HG02943 (cell line): ENCODE measurements around the gene FOXN3.
"Not testable (repeated sequence)": the region's sequence is repeated elsewhere in the genome, so short reads cannot be mapped to it uniquely, and the experiment has no call there.

Experiments used
- ATAC-seq: cut with Tn5 transposase; IDR thresholded peaks from one replicate; pipeline ENCODE4 v1.9.1; 2021; ENCODE audit warnings: mild to moderate bottlenecking, low read depth, moderate library complexity; ENCODE audit not compliant: unreplicated experiment

Gene FOXN3

DNA sequence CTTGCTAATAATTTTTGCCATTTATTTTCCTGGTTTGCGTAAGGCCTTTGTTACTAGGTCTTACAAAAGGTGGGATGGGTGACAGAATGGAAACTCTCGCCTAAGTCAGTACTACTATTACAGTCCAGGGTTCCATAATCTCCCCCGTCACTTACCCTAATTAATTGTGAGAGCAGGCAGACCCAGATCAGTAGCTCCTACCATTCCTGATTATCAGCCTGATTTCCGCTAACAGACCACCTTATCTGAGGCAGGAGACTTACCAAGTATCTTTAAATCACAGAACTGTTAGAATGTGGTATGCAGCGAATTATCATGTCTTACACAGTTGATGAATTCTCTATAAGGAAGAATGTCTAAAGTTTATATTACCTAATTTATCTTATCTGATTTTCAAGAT, 234.7 kb downstream of the FOXN3 start:
- no peak for ATAC-seq

DNA sequence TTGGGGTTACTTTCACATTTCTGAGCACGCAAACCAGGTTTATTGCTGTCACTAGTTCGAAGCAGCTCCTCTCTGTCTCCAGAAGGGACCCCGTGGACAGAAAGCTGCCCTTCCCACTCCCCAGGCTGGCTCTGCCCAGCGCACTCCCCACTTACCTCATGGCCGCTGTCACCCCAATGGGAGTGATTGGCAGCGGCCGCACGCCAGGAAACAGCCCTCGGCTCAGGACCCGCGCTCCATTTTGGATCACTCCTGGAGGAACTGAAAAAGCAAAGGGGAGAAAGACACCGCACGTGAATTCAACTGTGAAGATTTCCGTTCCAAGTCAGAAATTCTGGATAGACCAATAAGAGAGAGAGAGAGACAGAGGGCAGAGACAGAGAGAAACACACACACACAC, 236.5 kb downstream of the FOXN3 start:
- no peak for ATAC-seq

DNA sequence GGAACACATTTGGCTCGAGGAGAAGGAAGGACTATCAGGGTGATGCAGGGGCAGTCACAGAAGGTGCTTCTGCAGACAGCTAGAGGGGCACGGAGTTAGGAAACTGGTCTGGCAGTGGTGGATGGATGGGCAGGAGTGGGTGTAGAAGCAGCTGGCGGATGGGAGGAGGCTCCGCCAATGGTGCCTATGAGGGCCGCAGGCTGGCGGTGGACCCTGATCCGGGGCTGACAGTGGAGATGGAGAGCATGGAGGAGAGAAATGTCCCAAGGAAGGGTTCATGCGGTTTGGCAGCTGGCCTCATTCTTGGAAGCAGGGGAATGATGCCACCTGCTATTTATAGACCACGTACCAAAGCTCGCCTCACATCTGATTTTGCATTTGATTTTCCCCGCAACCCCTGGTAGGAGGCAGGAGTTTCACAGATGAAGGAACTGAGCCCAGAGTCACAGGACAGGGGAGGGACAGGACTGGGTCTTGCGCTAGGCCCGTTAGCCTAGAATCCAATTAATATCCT, 237.1 kb downstream of the FOXN3 start:
- no peak for ATAC-seq

DNA sequence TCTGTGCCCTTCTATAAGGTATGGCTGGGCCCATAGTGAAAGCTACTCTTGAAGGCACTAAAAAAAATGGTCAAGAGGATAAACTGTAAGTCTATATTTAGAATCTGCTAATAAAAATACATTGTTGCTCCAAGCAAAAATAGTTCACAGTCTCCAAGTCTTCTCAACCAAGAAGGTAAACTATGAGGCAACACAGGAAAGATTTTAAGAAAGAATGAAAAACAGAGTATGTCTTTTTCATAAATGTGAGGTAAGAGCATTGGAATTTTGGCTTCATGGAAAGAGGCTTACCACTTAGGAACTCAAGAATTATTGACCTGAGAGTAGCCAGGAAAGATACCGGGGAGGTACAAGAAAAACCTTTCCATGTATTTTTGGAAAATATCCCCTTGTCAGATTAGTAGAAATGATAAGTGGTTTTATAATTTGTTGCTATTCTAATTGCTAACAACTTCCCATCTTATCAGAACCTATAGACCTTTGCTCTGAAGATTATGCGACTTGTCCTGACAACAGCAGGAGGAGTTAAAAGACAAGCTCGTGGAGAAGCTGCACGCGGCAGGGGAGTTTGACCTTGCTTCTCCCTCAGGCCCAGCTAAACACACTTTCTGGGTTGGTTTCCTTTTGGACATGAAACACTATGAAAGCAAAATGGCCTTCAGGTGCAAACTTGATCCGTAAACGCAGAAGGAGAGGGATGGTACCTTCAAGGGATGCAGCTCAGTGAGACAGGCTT, 238.1 kb downstream of the FOXN3 start:
- ATAC-seq = no peak

DNA sequence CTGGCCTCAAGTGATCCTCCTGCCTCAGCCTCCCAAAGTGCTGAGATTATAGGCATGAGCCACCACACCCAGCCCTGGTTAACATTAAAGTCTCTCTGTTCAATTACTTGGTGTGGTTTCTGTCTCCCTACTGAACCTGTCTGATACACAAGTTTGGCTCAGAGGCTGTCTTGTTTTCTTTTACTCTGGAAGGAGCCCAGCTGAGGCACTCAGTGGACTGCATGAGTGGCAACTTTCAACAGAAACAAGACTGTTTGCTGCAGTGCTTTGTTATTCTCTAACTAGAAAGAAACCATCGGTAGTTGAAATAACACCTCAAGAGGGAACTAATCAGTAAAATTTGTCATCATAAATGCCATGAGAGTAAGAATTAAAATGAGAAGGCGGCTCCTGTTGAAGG, 238.7 kb downstream of the FOXN3 start:
- no peak for ATAC-seq

DNA sequence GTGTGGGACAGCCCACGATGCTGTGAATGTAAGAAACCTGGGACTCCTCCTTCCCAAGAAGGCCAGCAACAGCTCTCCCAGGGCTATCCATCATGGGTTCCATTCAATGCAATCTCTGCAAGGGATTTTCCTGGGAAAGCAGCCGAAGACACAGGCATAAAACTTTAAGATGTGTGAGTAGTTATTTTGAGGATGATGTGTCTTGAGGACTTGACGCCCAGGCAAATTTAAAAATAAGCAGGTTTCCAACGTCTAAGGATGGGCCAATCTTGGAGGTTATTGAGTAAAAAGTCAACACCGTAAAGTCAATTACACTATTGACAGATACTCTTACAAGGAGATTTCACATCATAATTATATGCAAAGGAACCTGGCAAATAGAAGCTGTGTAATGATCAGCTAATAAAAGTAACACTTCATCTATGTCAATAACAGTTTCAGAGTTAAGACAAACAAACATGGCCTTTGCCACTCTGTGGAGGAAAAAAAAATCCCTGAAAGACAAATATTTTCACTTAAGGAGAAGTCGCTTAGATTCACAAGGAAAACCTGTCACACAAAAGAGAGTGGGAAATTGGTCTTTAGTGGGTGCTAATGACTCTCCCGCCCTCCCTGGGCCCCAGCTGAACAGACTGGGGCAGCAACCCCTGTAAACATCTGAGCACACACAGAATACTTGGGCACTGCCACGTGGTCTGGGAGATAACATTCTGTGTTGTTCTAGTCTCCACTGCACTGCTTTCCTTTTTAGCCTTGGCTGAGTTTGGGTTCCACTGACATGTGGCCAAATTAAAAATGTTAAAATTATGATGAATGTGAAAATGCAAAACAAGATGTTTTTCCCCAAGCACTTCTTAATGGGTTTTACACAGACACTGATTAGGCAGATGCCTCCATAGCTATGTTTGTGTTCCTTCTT, 240.9 kb downstream of the FOXN3 start:
- ATAC-seq = no peak

DNA sequence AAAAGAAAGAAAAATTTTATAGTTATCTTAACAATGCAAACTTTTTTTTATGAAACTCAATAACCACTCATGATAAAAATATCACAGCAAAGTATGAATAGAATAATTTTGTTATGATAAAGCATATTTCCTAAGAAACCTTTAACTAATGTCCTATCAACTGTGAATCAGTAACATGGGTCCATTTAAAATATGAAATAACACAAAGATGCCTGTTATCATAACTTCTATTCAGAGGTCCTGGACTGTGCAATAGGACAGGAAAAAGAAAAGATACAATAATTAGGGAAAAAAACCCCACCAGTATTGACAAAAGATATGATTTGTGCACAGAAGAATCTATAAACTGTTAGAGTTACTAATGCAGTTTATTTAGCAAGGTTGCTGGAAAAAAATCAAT, 245.4 kb downstream of the FOXN3 start:
- ATAC-seq = no peak

DNA sequence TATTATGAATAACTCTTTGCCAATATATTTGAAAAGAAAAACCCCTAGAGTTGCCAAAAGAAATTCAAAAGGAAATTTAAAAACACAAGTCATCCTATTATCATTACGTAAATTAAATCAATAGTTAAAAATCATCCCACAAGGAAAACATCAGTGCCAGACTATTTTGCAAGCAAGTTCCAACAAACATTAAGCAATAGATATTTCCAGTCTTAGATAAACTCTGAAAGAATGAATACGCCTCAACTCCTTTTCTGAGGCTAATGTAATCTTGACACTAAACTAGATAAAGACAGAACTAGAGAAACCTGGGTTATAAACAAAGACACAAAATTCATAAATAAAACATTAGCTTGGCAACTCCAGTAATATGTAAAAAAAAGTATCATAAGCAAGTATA, 245.9 kb downstream of the FOXN3 start:
- ATAC-seq = no peak

DNA sequence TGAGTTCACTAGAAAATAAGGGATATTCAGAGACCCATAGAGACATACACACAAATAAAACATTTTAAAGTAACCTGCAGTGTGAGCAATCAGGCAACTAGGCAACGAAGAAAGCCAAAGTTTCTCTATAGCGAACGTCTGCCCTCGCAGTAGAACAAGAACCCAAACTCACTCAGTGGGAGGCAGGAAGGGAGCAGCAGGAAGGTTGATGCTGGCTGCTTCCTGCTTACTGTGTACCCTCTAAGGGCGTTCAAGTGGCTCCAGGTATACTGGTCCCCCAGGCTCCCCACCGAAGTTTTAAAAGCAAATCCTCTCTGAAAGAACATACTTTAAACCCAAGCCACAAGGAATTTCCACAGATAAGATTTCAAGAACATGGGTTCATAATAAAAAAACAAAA, 249.3 kb downstream of the FOXN3 start:
- no peak for ATAC-seq

DNA sequence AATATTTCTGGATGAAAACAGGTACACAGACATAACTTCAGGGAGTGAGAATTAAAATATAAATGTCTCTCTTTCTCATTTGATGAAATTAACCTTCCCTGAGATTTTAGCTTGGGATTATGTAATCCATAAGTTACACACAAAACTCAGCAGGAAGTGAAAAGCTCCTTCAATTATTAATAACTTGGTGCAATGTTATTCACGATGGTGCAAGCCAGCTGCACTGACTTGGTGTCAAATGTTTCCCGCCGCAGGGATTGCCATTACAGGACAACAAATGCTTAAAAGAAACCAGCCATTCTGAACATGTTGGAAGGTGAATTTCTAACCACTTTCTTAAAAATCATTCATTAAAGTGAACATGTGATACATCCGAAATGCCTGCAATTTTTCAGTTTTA, 250.4 kb downstream of the FOXN3 start:
- no peak for ATAC-seq

DNA sequence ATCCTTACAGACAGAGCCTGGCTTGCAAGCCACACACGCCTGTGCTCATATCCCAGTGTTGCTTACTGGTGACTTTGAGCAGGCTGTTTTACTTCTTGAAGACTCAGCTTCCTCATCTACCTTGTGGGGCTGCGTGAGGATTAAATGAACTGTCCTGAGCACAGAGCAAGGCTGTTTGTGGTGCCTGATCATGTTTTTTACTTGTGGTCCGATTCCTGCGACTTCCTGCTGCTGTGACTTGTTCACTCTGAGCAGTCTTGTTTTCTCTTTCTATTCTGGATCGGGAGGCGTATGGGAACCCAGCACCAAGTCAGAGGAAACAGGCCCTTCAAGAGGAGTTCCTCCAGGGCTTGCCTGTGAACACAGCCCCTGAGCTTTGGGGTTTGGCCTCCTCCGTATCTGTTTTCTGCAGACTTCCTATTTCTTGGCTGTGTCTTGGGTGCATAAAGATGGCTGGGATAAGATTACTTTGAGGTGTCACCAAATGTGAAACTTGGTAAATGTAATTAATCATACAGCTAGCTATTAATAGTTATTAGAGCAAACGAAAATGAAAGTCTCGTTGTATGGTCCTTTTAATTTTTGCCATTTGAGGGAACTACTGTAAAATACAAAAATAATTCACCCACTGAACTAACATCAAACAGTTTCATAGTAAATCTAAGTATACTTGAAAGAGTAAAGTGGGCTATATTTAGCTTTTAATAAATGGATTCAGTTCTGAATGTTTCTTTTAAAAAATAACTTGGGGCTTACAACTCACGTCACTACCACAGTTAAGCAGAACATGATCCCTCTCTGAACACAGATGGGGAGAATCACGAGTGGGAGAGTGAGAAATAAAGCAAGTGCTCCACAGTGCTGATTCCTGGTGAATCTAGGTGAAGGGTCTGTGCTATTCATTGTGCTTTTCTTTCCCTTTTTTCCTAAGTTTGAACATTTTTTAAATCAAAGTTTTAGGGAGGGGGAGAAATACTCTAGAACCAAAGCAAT, 251.5 kb downstream of the FOXN3 start:
- peak; percentile 69 for ATAC-seq

DNA sequence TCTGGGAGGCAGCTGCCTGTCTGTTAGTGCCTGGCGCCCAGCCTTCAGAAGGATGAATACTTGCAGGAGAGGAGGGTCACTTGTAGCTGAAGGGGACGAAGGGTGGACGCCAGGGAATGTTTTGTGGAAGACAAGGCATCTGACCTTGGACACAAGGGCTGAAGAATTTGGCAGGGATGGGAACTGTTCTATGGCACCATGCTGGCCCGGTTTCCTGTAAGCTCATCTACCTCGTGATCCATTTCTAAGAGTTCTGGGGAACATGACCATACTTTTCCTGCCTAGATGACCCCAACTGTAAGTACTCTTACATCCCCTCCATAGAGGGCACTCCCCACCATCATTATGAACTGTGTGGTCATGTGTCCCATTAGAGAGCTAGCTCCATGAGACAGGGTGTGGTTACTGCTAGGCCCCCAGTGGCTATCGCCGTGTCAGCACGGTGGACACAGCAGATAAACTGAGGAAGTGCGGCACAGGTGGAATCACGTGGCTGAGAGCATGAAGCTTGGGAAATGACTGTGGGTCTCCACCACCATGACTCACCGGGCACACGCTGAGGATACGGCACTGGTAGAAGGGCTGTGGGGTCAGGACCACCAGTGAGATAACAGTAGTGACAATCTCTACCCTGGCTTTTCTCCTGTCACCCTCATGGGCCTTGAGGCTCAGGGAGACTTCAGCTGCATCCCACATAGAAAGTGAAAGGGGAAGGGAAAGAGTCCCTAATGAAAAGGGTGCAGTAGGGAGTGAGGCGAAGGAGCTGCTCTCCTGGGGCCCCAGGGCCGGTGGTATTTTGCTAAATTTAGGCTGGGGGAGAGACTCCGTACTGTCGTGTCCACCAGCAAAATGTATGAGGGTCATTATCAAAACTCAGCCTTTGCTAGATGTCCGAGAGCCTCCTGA, 252.6 kb downstream of the FOXN3 start:
- peak; percentile 34 for ATAC-seq

DNA sequence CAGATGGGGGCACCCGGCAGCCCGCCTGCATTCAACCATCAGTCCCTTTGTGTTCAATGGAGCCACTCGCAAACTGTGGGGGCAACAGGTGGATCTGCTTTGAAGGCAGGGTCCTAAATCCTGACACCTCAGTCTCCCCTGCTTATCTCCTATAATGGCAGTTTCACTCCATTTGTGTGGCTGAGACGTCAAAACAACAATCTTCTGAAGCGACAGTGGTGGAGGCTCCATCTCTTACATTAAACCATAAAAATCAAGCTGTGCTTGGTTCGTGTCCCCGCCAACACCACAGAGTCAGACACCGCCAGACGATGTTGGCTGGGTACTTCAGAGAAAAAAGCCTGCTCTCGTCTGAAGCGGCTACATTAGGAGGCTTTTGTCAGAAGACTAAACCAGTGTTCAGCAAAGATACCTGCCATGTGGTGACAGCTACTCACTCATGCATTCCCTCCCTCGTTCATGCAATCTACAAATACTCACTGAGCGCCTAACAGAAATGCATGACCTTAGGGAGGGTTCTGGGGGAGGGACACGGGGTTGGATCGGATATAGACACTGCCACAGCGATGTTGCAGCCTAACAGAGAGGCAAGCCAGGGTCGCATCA, 253.9 kb downstream of the FOXN3 start:
- no peak for ATAC-seq

DNA sequence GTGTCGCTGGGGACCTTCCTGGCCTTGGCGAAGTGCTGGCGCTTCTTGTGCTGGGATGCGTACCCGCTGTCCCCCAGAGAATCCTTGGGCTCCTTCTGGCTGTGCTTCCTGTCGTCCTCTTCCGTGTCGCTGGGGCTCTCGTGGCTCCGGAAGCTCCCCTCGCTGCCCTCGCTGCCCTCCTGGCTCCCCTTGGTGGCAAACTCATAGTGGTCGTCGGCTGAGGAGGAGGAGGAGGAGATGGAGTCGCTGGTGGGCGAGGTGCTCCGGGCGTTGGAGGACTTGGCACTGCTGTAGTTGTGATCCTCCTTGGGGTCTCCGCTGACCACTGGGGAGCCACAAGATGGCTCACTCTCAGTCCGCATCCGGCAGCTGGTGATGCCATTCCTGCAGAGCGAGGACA, 254.4 kb downstream of the FOXN3 start:
- no peak for ATAC-seq

DNA sequence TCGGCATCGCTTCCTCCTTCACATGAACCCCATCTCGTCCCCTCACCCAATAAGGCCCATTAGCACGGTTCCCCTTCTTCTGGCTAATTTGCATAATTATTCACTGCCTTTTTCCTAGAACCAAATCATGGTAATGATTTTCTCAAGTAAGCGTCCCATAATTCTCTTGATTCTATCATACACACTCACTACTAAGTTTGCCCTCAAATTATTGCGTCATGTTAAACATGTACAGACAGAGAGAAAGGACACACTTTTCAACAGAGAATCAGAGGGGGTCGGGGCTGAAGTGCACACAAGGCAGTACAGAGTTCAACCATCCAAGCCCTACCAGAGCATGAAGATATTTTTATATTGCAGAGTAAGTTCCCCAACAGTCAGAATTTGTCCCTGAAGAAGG, 256.6 kb downstream of the FOXN3 start:
- no peak for ATAC-seq

DNA sequence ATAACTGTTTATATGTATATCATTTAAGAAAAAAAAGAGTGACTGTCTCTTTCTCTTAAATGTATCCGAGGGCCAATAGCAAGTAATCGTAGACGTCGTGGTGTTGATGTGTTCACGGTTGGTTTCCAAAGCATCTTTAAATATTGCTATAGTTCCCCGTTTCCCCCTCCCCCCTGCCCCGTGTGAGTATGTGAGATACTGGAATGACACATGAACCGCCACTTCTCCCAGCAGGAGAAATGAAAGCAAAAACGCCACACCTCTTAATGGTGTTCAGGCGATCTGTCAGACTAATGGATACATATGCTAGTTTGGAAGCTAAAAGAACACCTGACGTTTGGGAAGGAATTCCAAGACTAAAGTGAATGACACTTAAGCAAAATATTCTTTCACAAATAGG, 258.3 kb downstream of the FOXN3 start:
- no peak for ATAC-seq

DNA sequence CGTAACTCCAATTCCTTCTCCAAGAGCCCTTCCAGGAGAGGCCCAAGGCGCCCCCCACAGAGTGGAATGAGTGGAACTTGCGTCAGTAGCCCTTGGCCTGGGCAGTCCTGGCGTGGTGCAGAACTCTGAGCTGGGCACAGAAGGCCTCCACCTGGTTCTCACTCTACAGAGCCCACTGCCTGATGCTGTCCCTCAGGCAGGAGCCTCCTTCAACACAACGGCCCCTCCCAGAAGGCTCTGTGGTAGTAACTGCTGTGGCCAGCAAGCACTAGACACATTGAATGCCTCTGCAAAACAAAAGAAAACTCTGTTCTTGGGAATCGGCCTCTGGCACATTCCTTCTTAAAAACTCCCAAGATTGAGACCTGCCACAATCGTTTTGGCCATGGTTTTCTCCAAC, 258.9 kb downstream of the FOXN3 start:
- not testable (repeated sequence) for ATAC-seq

DNA sequence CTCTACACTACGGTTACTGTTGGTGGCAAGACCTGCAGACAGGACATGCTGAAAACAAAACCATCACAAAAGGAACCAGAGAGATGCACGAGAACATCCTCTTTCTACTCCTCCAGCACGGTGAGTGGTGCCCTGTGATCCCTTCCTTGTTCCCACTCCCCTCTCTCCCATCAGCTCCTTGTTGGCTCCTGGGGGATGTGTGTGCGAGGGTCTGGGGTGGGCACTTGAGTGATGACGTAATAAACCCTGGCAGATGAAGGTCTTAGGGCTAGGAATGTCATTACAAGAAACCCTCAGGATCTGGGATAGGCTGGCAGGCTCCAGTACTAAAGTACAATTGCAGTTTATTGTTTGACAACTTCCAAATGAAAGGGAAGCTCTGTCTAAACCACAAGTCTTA, 261.5 kb downstream of the FOXN3 start:
- ATAC-seq = no peak

DNA sequence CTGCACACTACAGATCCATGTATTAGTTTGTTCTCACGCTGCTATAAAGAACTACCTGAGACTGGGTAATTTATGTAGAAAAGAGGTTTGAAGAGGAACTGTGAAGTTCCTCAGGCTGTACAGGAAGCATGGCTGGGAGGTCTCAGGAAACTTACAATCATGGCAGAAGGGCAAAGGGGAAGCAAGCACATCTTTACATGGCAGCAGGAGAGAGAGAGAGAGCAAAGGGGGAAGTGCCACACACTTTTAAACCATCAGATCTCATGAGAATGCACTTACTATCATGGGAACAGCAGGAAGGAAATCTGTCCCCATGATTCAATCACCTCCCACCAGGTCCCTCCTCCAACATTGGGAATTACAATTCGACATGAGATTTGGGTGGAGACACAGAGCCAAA, 265.3 kb downstream of the FOXN3 start:
- ATAC-seq = not testable (repeated sequence)
